ENCODE results near the gene KRT79.

The KRT79 gene

DNA sequence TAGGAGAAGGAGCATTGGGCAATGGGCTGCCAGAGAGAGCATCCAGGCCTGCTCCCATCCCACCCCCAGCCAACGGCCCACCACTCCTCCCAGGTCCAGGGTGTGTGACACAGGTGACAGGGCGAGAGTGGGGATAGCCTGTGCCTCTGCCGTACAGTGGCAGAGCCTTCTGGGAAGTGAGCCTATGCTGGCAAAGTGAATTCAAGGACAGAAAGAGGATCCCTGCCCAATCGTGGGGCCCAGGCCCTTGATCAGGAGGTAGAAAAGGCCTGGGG, 553 bp upstream of the KRT79 start:
- no peak for DNase-seq (ENCODE audit: low read depth)

- DNase-seq (ENCODE audit: low read depth): no peak
Measured at GRCh38 chr12:52832985-52833905, 866 bp downstream of the KRT79 start.

DNA sequence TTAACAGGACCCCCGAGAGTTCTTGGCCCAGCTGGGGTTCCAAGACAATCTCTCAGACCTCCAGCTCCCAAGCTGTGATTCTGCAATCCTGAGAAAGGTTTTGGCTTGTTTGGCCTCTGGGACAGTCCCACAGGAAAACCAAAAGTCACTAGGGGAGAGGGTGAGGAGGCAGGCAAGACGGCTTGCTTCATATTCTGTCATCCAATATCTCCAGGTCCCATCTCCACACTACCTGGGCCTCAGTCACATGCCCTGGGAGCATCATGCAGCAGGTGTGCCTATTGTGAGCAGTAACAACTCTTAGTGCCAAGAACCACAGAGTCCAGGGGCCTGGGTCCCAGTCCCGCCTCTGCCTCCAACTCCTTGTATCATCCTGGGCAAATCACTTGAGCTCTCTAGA, 1.7 kb downstream of the KRT79 start:
- DNase-seq (ENCODE audit: low read depth): no peak

GRCh38 chr12:52831251-52831650, 2.9 kb downstream of the KRT79 start:
- no peak for DNase-seq (ENCODE audit: low read depth)

GRCh38 chr12:52829986-52830770, 3.9 kb downstream of the KRT79 start:
- DNase-seq (ENCODE audit: low read depth): no peak

GRCh38 chr12:52828591-52829021, 5.5 kb downstream of the KRT79 start:
- DNase-seq (ENCODE audit: low read depth): no peak

GRCh38 chr12:52828156-52828555, 6.0 kb downstream of the KRT79 start:
- no peak for DNase-seq (ENCODE audit: low read depth)

- DNase-seq (ENCODE audit: low read depth): no peak
Measured at GRCh38 chr12:52827499-52828090, 6.5 kb downstream of the KRT79 start.

DNA sequence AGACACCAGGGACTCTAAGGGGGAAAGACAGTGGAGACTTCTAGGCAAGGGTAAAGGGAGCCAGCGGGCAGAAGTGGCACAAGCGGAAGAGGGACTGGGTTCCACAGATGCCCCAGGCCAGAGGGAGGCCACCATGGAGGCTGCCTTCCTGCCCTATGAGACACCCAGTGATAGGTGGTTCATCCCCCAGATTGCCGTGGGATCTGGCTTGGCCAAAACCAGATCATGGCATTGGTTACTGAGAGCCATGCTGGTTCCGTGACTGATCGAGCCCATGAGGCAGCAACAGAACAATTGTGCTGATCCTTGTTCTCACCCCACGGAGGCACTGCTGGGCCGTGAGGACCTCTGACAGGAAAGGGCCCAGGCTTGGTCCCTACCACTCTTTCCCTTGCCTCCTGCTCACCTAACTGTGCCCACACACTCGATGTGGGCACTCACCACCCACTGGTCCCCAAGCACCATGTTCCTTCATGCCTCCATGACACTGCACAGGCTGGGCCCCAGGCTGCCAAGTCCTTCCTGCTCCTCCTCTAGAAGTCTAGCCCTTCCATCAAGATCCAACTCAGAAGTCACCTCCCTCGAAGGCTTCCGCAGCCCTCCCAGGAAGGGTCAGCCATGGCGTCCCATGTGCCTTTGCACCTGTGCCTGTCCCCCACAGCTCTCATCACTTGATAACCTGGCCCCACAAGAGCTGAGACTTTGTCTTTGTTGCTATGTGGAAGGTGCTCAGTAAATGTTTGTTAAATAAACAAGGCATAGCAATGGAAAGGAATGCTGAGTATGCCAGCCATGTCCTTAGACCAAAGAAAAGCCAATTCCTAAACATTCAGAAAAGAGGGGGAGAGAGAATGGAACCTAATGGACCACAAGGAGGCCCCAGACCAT, 7.3 kb downstream of the KRT79 start:
- no peak for DNase-seq (ENCODE audit: low read depth)

DNA sequence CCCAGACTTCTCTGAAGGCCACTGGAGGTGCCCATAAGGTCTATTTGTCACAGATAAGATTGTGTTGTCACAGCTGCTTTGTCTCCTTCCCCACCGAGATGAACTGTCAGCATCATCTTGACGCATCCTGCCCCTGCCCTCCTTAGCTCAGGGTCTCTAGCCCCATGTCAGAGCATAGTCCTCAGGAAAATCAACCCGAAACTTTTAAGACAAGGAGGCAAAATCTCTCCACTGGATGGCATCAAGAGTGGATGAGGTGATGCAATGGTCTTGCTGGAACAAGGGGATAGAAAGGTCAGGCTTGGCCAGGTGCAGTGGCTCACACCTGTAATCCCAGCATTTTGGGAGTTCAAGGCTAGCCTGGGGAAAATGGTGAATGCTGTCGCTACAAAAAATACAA, 8.2 kb downstream of the KRT79 start:
- DNase-seq (ENCODE audit: low read depth): no peak

DNA sequence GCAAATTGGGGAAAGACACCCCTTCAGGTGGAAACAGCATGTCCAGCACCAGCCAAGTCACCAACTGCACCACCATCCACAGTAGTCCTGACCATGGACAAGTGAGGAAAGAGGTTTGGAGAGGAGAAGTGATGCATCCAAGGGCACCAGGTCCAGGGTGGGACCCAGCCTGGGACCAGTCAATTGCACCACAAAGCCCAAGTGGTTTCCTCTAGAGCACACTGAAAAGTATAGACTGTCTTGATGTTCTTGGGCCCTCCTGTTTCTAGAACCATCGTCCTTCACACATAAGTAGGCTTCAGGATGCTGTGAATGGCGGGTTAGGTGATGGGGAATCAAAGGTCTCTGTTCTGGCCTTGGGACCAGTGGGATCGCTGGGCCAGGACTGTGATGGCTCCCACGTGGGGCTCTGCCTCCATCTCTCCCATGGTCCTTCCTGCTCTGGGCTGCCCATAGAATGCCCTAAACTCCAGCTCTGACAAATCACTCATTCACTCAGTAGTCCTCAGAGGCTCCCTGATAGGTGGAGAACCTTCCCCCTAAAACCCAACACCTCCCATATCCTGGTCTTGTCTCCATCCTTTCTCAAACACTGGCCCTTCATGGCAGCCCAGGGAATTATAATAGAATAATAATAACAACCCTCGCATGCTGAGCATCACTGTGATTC, 9.2 kb downstream of the KRT79 start:
- DNase-seq (ENCODE audit: low read depth): no peak

- no peak for DNase-seq (ENCODE audit: low read depth)
Measured at GRCh38 chr12:52823761-52824450, 10.2 kb downstream of the KRT79 start.

DNA sequence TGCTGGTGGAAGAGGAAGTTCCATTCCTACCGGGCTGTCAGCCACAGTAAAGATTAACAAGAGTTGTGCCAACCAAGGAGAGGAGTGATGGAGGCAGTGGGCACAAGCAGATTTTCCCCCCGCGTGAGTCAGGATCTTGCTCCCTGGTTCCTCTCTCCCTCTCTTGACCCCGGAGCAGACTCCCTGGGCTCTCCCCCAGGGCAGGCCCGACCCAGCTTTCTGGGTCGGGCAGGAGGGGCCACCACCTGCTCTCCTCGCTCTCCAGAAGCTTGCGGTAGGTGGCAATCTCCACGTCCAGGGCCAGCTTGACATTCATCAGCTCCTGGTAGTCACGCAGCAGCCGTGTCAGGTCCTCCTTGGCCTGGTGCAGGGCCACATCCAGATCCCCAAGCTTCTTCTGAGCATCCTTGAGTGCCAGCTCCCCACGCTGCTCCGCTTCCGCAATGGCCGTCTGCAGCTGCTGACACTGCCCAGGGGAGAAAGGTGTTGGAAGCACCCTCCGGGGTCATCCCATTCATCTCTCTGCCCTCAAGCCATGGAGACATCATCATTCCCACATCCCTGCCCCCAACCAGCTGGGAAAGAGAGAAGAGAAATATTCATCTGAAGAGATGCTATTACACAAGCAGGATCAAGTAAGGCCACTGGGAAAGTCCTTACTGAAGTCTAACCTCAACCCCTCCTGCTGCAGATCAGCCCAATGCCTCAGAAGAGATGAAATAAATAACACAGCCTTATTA, 11.2 kb downstream of the KRT79 start:
- no peak for DNase-seq (ENCODE audit: low read depth)

- peak; percentile 10 for DNase-seq (ENCODE audit: low read depth)
Measured at GRCh38 chr12:52821826-52822660, 12.1 kb downstream of the KRT79 start.

DNA sequence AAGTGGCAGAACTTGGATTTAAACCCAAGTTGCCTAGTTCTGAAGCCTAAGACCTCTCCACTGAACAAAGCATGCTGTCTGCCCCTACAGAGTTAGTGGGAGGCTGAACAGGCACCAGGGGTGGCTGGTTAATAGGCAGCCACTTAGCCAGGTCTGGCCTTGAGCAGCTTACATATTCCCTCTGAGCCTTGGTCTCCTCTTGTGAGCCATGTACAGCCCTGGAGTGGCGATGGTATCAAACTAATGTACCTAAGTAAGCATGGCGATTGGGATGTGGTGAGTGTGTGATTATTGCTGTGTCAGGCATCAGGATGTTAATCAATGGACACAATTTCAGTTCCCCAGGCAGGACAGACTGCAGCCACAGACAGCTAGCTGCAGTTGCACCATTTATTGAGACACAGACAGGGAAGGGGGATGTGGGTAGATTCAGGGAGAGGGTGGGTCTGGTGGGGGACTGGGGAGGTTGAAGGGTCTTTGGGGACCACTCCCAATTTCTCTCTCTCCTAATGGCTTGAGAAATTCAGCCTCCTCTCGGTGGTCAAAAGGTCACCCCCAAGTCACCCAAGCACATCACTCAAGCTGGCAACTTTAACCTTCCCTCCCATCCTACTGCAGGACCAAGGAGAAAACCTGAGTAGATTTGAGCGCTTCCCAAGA, 12.9 kb downstream of the KRT79 start:
- DNase-seq (ENCODE audit: low read depth): no peak

DNA sequence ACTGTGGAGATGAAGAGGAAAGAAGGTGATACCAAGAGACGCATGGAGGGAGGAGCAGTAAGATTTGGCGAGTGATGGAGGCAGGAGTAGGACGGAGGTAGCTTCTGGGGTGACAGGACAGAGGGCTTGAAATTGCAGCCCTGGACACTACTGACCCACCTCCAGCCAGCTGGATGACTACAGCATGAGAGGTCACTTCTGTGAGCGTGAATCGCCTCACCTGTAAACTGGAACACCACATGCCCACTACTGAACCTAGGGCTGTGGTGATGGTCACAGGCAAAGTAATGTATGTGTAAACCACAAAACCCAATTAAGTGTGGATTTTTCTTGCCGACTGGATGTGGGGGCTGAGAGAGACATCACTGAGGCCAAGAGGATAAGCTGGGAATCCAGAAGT, 13.6 kb downstream of the KRT79 start:
- no peak for DNase-seq (ENCODE audit: low read depth)

- DNase-seq (ENCODE audit: low read depth): no peak
Measured at GRCh38 chr12:52819731-52820510, 14.2 kb downstream of the KRT79 start.

DNA sequence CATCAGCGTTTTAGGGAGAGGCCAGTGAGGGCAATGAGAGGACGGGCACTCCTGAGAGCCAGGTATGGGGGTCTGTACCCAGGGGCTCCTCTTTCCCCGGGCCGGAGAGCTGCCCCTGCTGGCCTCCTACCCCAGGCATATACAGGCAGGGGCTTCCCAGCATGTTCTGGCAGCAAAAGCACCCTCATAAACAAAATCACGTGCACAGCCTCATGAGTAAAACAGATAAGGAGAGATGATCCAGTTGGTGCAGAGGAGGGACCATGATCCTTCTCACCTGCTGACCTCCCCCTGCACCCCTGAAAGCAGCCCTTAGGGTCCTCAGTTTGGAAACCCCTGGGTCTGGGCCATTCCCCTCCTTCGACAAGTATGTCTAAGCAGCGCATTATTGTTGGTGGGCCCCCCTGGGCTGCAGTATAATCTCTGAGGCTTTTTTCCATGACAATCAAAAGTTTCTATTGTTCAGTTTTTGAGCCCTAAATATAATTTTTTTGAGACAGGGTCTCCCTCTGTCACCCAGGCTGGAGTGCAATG, 15.2 kb downstream of the KRT79 start:
- DNase-seq (ENCODE audit: low read depth): no peak
